Measurements from ENCODE around the gene ATP23.
A peak's percentile ranks its signal among the peaks of the same experiment; 100 is the strongest.

ATP23 gene

GRCh38 chr12:57927086-57927485, 14.3 kb upstream of the ATP23 start:
- H3K36me3 ChIP-seq (ENCODE audit: control insufficient read depth, insufficient read depth, low read length): no peaks in the 10 kb centered on the region
- H3K9ac ChIP-seq (ENCODE audit: low read depth, low read length): no peak overlapping the region
- no peaks in the 10 kb centered on the region for H3K4me1 ChIP-seq (ENCODE audit: control insufficient read depth, insufficient read depth, low read length)
- H3K9me3 ChIP-seq (ENCODE audit: control insufficient read depth, insufficient read depth, low read length): no peaks in the 10 kb centered on the region
- no peaks in the 10 kb centered on the region for H3K27me3 ChIP-seq (ENCODE audit: control insufficient read depth, insufficient read depth, low read length)
- H3K4me3 ChIP-seq (ENCODE audit: low read depth, low read length): no peak overlapping the region

- Histone ChIP-seq H3K9me3 (ENCODE audit: control insufficient read depth, insufficient read depth, low read length) (no peaks in the 10 kb centered on the region), H3K4me3 (ENCODE audit: low read depth, low read length) (no peak overlapping the region), H3K4me1 (ENCODE audit: control insufficient read depth, insufficient read depth, low read length) (no peaks in the 10 kb centered on the region), H3K9ac (ENCODE audit: low read depth, low read length) (no peak overlapping the region), H3K27me3 (ENCODE audit: control insufficient read depth, insufficient read depth, low read length) (no peaks in the 10 kb centered on the region), H3K36me3 (ENCODE audit: control insufficient read depth, insufficient read depth, low read length) (no peaks in the 10 kb centered on the region)
Observed at GRCh38 chr12:57929092-57929830, 12.1 kb upstream of the ATP23 start.

GRCh38 chr12:57934819-57935218, 6.5 kb upstream of the ATP23 start:
- no peaks in the 10 kb centered on the region for H3K36me3 ChIP-seq (ENCODE audit: control insufficient read depth, insufficient read depth, low read length)
- no peaks in the 10 kb centered on the region for H3K9me3 ChIP-seq (ENCODE audit: control insufficient read depth, insufficient read depth, low read length)
- no peak overlapping the region for H3K4me3 ChIP-seq (ENCODE audit: low read depth, low read length)
- H3K4me1 ChIP-seq (ENCODE audit: control insufficient read depth, insufficient read depth, low read length): no peaks in the 10 kb centered on the region
- no peaks in the 10 kb centered on the region for H3K27me3 ChIP-seq (ENCODE audit: control insufficient read depth, insufficient read depth, low read length)
- H3K9ac ChIP-seq (ENCODE audit: low read depth, low read length): no peak overlapping the region

- Histone ChIP-seq H3K27me3 (ENCODE audit: control insufficient read depth, insufficient read depth, low read length) (no peaks in the 10 kb centered on the region), H3K36me3 (ENCODE audit: control insufficient read depth, insufficient read depth, low read length) (no peaks in the 10 kb centered on the region), H3K9me3 (ENCODE audit: control insufficient read depth, insufficient read depth, low read length) (no peaks in the 10 kb centered on the region)
Observed at GRCh38 chr12:57935331-57935730, 6.0 kb upstream of the ATP23 start.

GRCh38 chr12:57935839-57936512, 5.4 kb upstream of the ATP23 start:
- Histone ChIP-seq H3K36me3 (ENCODE audit: control insufficient read depth, insufficient read depth, low read length) (no peaks in the 10 kb centered on the region), H3K9me3 (ENCODE audit: control insufficient read depth, insufficient read depth, low read length) (no peaks in the 10 kb centered on the region), H3K4me1 (ENCODE audit: control insufficient read depth, insufficient read depth, low read length) (no peaks in the 10 kb centered on the region), H3K9ac (ENCODE audit: low read depth, low read length) (no peak overlapping the region), H3K27me3 (ENCODE audit: control insufficient read depth, insufficient read depth, low read length) (no peaks in the 10 kb centered on the region), H3K4me3 (ENCODE audit: low read depth, low read length) (peak overlapping the region; percentile 74)

More at GRCh38 chr12:57935331-57935730, 6.0 kb upstream of the ATP23 start:
- Histone ChIP-seq H3K9ac (ENCODE audit: low read depth, low read length) (no peak overlapping the region), H3K4me3 (ENCODE audit: low read depth, low read length) (peak overlapping the region; percentile 74), H3K4me1 (ENCODE audit: control insufficient read depth, insufficient read depth, low read length) (no peaks in the 10 kb centered on the region)

GRCh38 chr12:57936513-57936883, 4.9 kb upstream of the ATP23 start:
- Histone ChIP-seq H3K4me1 (ENCODE audit: control insufficient read depth, insufficient read depth, low read length) (no peaks in the 10 kb centered on the region), H3K4me3 (ENCODE audit: low read depth, low read length) (peak overlapping the region; percentile 74), H3K27me3 (ENCODE audit: control insufficient read depth, insufficient read depth, low read length) (no peaks in the 10 kb centered on the region), H3K9me3 (ENCODE audit: control insufficient read depth, insufficient read depth, low read length) (no peaks in the 10 kb centered on the region), H3K9ac (ENCODE audit: low read depth, low read length) (no peak overlapping the region), H3K36me3 (ENCODE audit: control insufficient read depth, insufficient read depth, low read length) (no peaks in the 10 kb centered on the region)

- H3K27me3 ChIP-seq (ENCODE audit: control insufficient read depth, insufficient read depth, low read length): no peaks in the 10 kb centered on the region
- no peaks in the 10 kb centered on the region for H3K9me3 ChIP-seq (ENCODE audit: control insufficient read depth, insufficient read depth, low read length)
- no peak overlapping the region for H3K4me3 ChIP-seq (ENCODE audit: low read depth, low read length)
- H3K36me3 ChIP-seq (ENCODE audit: control insufficient read depth, insufficient read depth, low read length): no peaks in the 10 kb centered on the region
- H3K4me1 ChIP-seq (ENCODE audit: control insufficient read depth, insufficient read depth, low read length): no peaks in the 10 kb centered on the region
- no peak overlapping the region for H3K9ac ChIP-seq (ENCODE audit: low read depth, low read length)
Observed at GRCh38 chr12:57939291-57939690, 2.1 kb upstream of the ATP23 start.

- no peaks in the 10 kb centered on the region for H3K9me3 ChIP-seq (ENCODE audit: control insufficient read depth, insufficient read depth, low read length)
- no peaks in the 10 kb centered on the region for H3K36me3 ChIP-seq (ENCODE audit: control insufficient read depth, insufficient read depth, low read length)
- H3K27me3 ChIP-seq (ENCODE audit: control insufficient read depth, insufficient read depth, low read length): no peaks in the 10 kb centered on the region
- peak overlapping the region; percentile 93 for H3K4me3 ChIP-seq (ENCODE audit: low read depth, low read length)
- no peaks in the 10 kb centered on the region for H3K4me1 ChIP-seq (ENCODE audit: control insufficient read depth, insufficient read depth, low read length)
- H3K9ac ChIP-seq (ENCODE audit: low read depth, low read length): no peak overlapping the region
Observed at GRCh38 chr12:57940052-57940914, 1.1 kb upstream of the ATP23 start.

- Histone ChIP-seq H3K4me3 (ENCODE audit: low read depth, low read length) (peak overlapping the region; percentile 93), H3K9ac (ENCODE audit: low read depth, low read length) (no peak overlapping the region), H3K4me1 (ENCODE audit: control insufficient read depth, insufficient read depth, low read length) (no peaks in the 10 kb centered on the region), H3K27me3 (ENCODE audit: control insufficient read depth, insufficient read depth, low read length) (no peaks in the 10 kb centered on the region), H3K36me3 (ENCODE audit: control insufficient read depth, insufficient read depth, low read length) (no peaks in the 10 kb centered on the region), H3K9me3 (ENCODE audit: control insufficient read depth, insufficient read depth, low read length) (no peaks in the 10 kb centered on the region)
Observed at GRCh38 chr12:57940915-57941164, 527 bp upstream of the ATP23 start.

- no peaks in the 10 kb centered on the region for H3K36me3 ChIP-seq (ENCODE audit: control insufficient read depth, insufficient read depth, low read length)
- no peaks in the 10 kb centered on the region for H3K4me1 ChIP-seq (ENCODE audit: control insufficient read depth, insufficient read depth, low read length)
- H3K9me3 ChIP-seq (ENCODE audit: control insufficient read depth, insufficient read depth, low read length): no peaks in the 10 kb centered on the region
- no peaks in the 10 kb centered on the region for H3K27me3 ChIP-seq (ENCODE audit: control insufficient read depth, insufficient read depth, low read length)
- no peak overlapping the region for H3K4me3 ChIP-seq (ENCODE audit: low read depth, low read length)
- no peak overlapping the region for H3K9ac ChIP-seq (ENCODE audit: low read depth, low read length)
Observed at GRCh38 chr12:57943438-57944080, 2.2 kb downstream of the ATP23 start.

GRCh38 chr12:57944313-57945023, 3.1 kb downstream of the ATP23 start:
- H3K4me3 ChIP-seq (ENCODE audit: low read depth, low read length): no peak overlapping the region
- H3K27me3 ChIP-seq (ENCODE audit: control insufficient read depth, insufficient read depth, low read length): no peaks in the 10 kb centered on the region
- no peak overlapping the region for H3K9ac ChIP-seq (ENCODE audit: low read depth, low read length)
- no peaks in the 10 kb centered on the region for H3K36me3 ChIP-seq (ENCODE audit: control insufficient read depth, insufficient read depth, low read length)
- no peaks in the 10 kb centered on the region for H3K9me3 ChIP-seq (ENCODE audit: control insufficient read depth, insufficient read depth, low read length)
- no peaks in the 10 kb centered on the region for H3K4me1 ChIP-seq (ENCODE audit: control insufficient read depth, insufficient read depth, low read length)

Measured in iPS-15b (cell line).